ENCODE measurements around the gene PFKP.

- TF ChIP-seq, protein P1, sequence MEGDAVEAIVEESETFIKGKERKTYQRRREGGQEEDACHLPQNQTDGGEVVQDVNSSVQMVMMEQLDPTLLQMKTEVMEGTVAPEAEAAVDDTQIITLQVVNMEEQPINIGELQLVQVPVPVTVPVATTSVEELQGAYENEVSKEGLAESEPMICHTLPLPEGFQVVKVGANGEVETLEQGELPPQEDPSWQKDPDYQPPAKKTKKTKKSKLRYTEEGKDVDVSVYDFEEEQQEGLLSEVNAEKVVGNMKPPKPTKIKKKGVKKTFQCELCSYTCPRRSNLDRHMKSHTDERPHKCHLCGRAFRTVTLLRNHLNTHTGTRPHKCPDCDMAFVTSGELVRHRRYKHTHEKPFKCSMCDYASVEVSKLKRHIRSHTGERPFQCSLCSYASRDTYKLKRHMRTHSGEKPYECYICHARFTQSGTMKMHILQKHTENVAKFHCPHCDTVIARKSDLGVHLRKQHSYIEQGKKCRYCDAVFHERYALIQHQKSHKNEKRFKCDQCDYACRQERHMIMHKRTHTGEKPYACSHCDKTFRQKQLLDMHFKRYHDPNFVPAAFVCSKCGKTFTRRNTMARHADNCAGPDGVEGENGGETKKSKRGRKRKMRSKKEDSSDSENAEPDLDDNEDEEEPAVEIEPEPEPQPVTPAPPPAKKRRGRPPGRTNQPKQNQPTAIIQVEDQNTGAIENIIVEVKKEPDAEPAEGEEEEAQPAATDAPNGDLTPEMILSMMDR (IDR thresholded peaks at IDR 0.05; ENCODE audit: poor library complexity), result no peak
- TF ChIP-seq EZH2phosphoT487 (IDR thresholded peaks at IDR 0.05; ENCODE audit: low read depth, severe bottlenecking, unreplicated experiment), result no peak
- TF ChIP-seq EZH2 (IDR thresholded peaks at IDR 0.05; ENCODE audit: borderline replicate concordance), result no peak
Measured at GRCh38 chr10:3166496-3167290, 99.3 kb downstream of the PFKP start.
